Hematopoietic multipotent progenitor cell treated with erythropoietin and hydrocortisone succinate and interleukin-3 and kit ligand, for 17 days (in vitro differentiated cells): ENCODE measurements around the gene GLIS1.
"Not testable (repeated sequence)": the region's sequence is repeated elsewhere in the genome, so short reads cannot be mapped to it uniquely, and the experiment has no call there.

Experiments
- DNase-seq: peaks from one replicate; pipeline ENCODE4 v3.0.0-alpha.2; 2015; ENCODE audit warnings: low spot score

The GLIS1 gene

GRCh38 chr1:53559854-53560580, 178.9 kb downstream of the GLIS1 start:
- DNase-seq, result no peak

- no peak for DNase-seq
Observed at GRCh38 chr1:53559391-53559815, 179.6 kb downstream of the GLIS1 start.

- no peak for DNase-seq
Observed at GRCh38 chr1:53558739-53559315, 180.1 kb downstream of the GLIS1 start.

GRCh38 chr1:53557830-53558738, 180.9 kb downstream of the GLIS1 start:
- DNase-seq, result no peak

GRCh38 chr1:53557369-53557768, 181.6 kb downstream of the GLIS1 start:
- no peak for DNase-seq

GRCh38 chr1:53556657-53557227, 182.2 kb downstream of the GLIS1 start:
- no peak for DNase-seq

- DNase-seq, result not testable (repeated sequence)
Observed at GRCh38 chr1:53555620-53556326, 183.2 kb downstream of the GLIS1 start.

- no peak for DNase-seq
Observed at GRCh38 chr1:53554592-53555305, 184.2 kb downstream of the GLIS1 start.

GRCh38 chr1:53553734-53554509, 185.0 kb downstream of the GLIS1 start:
- DNase-seq, result no peak

- DNase-seq, result no peak
Observed at GRCh38 chr1:53552981-53553733, 185.8 kb downstream of the GLIS1 start.

- DNase-seq, result no peak
Observed at GRCh38 chr1:53552146-53552861, 186.7 kb downstream of the GLIS1 start.

- DNase-seq, result no peak
Observed at GRCh38 chr1:53551428-53551995, 187.5 kb downstream of the GLIS1 start.

GRCh38 chr1:53550201-53550741, 188.7 kb downstream of the GLIS1 start:
- DNase-seq, result no peak

GRCh38 chr1:53549781-53550180, 189.2 kb downstream of the GLIS1 start:
- no peak for DNase-seq

- no peak for DNase-seq
Observed at GRCh38 chr1:53549287-53549686, 189.7 kb downstream of the GLIS1 start.

- DNase-seq, result no peak
Observed at GRCh38 chr1:53548031-53548491, 190.9 kb downstream of the GLIS1 start.

GRCh38 chr1:53547231-53547790, 191.7 kb downstream of the GLIS1 start:
- DNase-seq, result no peak
